ENCODE results near the gene TBC1D22A.
"Not testable (repeated sequence)": the region's sequence is repeated elsewhere in the genome, so short reads cannot be mapped to it uniquely, and the experiment has no call there.

The TBC1D22A gene

DNA sequence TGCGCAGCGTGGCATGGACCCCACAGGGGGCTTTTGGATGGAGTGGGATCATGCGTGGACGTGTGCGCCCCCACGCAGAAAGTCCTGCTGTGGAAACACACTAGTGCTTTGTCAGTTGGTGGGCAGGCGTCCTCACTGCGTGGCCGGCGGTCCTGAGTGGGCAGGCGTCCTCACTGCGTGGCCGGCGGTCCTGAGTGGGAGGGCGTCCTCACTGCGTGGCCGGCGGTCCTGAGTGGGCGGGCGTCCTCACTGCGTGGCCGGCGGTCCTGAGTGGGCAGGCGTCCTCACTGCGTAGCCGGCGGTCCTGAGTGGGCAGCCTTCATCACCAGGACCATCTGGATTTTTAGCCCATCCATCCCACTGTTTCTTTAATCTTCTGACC lies 205.9 kb downstream of the TBC1D22A start:
- DNase-seq (ENCODE audit: low read depth in 2 of 3, low spot score in 2 of 3) = no peak

GRCh38 chr22:46968848-46969247 lies 206.4 kb downstream of the TBC1D22A start:
- DNase-seq (ENCODE audit: low read depth in 2 of 3, low spot score in 2 of 3) = no peak

- DNase-seq (ENCODE audit: low read depth in 2 of 3, low spot score in 2 of 3) = peak; percentile 45 to 60 (median 47)
Observed at GRCh38 chr22:46969491-46969890, 207.0 kb downstream of the TBC1D22A start.

DNA sequence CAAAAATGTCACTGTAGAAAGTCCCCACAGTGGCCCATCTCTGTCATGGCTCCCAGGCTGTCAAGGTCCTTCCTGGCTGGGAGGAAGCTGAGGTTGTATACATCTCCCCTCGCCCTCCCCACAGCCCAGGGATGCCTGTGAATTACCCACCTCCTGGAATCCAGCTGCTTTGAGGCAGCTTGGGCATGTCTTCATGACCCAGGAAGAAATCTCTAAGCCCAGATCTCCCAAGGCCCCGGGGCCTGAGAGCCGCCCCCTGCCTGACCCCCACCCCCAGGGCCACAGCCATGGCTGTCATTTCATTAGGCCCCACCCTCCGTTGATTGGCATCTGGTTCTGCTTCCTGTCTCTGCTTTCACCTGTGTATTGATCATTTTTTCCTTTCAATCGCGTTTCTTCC lies 207.5 kb downstream of the TBC1D22A start:
- no peak for DNase-seq (ENCODE audit: low read depth in 2 of 3, low spot score in 2 of 3)

- no peak for DNase-seq (ENCODE audit: low read depth in 2 of 3, low spot score in 2 of 3)
Observed at GRCh38 chr22:46970411-46971098, 208.1 kb downstream of the TBC1D22A start.

DNA sequence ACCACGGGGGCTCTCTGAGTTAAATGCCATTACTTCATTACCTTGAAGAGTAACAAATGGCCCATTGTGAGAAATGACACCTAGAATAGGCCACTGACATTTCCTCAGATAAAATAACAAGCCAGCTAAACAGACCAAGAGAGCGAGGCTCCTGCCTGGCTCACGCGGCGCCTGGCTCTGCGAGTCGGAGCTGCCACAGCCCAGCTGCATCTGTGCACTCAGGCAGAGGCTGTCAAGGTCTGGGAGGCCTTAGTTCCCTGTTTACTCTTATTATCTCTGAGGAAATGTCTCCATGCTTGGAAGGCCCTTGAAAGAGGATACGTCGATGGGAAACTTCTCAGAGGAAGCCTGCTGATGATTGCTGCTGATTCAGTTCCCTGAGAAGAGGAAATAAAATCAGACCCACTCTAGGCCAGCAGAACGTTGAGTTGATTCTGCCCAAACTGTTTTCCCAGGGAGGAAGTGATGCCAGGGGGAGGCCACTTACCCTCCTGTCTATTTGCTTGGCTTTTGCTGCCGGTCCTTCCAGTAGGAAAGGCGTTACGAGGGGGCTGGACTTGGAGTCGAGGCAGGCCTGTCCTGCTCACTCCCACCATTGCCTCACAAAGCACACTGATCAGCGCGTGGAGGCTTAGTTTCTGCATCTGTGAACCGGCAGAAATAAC lies 208.8 kb downstream of the TBC1D22A start:
- no peak for DNase-seq (ENCODE audit: low read depth in 2 of 3, low spot score in 2 of 3)

GRCh38 chr22:46971764-46972125 lies 209.3 kb downstream of the TBC1D22A start:
- no peak for DNase-seq (ENCODE audit: low read depth in 2 of 3, low spot score in 2 of 3)

DNA sequence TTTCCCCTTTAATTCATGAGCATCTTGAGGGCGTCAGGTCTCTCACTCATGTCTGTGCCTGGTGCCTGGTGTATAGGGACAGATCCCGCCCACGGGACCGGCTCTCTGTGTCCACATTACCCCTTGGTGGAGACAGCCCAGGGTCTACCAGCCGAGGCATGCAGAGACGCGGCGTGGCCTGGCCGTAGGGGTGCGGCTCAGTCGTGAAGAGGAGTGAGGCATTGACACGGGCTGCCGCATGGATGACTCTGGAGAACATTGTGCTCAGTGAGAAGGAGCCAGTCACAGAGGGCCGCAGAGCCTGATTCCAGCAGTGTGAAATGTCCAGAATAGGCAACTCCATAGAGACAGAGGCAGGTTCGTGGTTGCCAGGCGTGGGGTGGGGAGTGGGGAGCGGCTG lies 209.8 kb downstream of the TBC1D22A start:
- DNase-seq (ENCODE audit: low read depth in 2 of 3, low spot score in 2 of 3) = no peak

GRCh38 chr22:46972901-46973831 lies 210.7 kb downstream of the TBC1D22A start:
- DNase-seq (ENCODE audit: low read depth in 2 of 3, low spot score in 2 of 3) = no peak

DNA sequence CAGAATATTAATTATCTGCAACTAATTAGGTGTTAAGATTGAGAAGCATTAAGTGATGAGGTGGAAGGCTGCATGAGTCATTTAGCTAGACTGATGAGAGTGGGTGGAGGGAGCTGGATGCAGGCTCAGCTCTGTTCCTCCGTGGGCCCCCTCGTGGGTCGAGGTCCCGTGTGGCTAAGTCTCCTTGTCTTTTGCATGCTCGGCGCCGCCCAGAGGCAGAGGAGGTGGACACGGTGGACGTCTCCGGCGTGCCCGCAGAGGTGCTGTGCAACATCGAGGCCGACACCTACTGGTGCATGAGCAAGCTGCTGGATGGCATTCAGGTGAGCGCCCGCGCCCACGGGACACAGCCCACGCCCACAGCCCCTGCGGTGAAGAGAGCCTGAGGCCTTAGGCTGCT lies 211.6 kb downstream of the TBC1D22A start:
- DNase-seq (ENCODE audit: low read depth in 2 of 3, low spot score in 2 of 3) = no peak

GRCh38 chr22:46974631-46975585 lies 212.5 kb downstream of the TBC1D22A start:
- DNase-seq (ENCODE audit: low read depth in 2 of 3, low spot score in 2 of 3) = no peak

GRCh38 chr22:46976143-46976542 lies 213.7 kb downstream of the TBC1D22A start:
- no peak for DNase-seq (ENCODE audit: low read depth in 2 of 3, low spot score in 2 of 3)

GRCh38 chr22:46976598-46976997 lies 214.1 kb downstream of the TBC1D22A start:
- no peak for DNase-seq (ENCODE audit: low read depth in 2 of 3, low spot score in 2 of 3)

DNA sequence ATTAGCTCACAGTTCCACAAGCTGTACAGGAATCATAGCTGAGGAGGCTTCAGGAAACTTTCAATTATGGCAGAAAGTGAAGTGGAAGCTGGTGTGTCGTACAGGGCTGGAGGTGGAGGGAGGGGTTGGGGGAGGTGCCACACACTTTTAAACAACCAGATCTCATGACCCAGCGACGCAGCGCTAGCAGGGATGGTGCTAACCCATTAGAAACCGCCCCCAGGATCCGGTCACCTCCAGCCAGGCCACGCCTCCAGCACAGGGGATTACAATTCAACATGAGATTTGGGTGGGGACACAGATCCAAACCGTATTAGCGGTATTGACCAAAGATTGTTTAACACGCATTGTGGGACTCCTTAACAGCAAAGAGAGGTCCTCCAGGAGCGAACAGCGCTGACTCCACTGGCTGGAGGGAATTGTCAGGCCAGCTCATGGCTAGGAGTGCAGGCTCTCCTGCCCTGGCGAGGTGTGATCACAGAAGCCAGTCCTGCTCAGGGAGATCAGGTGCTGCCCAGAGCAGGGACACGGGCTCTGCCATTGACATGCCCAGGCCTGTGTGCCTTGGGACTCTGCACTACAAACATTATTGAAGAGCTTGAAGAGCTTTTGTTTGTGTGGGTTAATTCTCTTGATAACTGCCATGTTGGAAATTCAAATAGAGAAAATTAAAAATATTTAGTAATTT lies 215.3 kb downstream of the TBC1D22A start:
- DNase-seq (ENCODE audit: low read depth in 2 of 3, low spot score in 2 of 3) = no peak

GRCh38 chr22:46978668-46979067 lies 216.2 kb downstream of the TBC1D22A start:
- DNase-seq (ENCODE audit: low read depth in 2 of 3, low spot score in 2 of 3) = not testable (repeated sequence)

GRCh38 chr22:46979506-46979905 lies 217.1 kb downstream of the TBC1D22A start:
- no peak for DNase-seq (ENCODE audit: low read depth in 2 of 3, low spot score in 2 of 3)

GRCh38 chr22:46980392-46980791 lies 217.9 kb downstream of the TBC1D22A start:
- DNase-seq (ENCODE audit: low read depth in 2 of 3, low spot score in 2 of 3) = no peak

DNA sequence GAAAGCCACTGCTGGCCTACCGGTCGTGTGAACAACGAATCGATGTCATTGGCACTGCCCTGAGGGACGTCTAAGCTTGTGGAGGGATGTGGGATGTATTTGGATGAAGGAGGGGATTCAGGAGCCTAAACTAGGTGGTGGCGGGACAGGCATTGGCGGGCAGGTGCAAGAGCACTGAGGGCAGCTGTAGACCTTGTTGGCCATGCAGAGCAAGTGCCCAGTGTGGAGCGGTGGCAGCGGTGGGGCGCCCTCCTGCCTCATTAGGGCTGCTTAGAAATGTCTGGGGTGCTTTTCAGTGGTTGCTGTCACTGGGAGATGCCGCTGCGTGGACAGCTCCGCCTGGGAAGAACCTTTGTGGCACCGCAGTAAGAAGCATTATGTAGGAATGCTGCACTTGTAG lies 220.2 kb downstream of the TBC1D22A start:
- DNase-seq (ENCODE audit: low read depth in 2 of 3, low spot score in 2 of 3) = no peak

DNA sequence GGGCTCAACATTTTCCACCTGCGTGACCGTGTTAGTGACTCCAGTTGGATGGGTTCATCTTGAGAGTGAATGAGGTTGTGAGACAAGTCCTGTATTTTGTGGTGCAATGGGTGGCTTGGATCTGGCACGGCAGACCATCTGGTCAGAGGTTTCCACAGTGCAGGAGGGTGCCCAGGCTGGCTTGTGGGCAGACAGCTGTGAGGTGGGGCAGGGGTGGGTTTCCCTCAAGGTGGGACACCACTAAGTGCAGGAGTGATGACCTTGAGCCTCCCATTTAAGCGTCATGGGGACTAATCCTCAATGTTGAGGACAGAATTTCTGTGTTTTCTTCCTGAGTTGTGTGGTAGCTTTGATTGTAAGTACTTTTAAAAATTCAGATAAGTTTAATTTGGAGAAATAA lies 220.6 kb downstream of the TBC1D22A start:
- DNase-seq (ENCODE audit: low read depth in 2 of 3, low spot score in 2 of 3) = no peak

Data from activated CD8-positive, alpha-beta memory T cell treated with anti-CD3 and anti-CD28 coated beads for 48 hours (primary cell).